ENCODE data around the gene COL26A1.

The COL26A1 gene

DNA sequence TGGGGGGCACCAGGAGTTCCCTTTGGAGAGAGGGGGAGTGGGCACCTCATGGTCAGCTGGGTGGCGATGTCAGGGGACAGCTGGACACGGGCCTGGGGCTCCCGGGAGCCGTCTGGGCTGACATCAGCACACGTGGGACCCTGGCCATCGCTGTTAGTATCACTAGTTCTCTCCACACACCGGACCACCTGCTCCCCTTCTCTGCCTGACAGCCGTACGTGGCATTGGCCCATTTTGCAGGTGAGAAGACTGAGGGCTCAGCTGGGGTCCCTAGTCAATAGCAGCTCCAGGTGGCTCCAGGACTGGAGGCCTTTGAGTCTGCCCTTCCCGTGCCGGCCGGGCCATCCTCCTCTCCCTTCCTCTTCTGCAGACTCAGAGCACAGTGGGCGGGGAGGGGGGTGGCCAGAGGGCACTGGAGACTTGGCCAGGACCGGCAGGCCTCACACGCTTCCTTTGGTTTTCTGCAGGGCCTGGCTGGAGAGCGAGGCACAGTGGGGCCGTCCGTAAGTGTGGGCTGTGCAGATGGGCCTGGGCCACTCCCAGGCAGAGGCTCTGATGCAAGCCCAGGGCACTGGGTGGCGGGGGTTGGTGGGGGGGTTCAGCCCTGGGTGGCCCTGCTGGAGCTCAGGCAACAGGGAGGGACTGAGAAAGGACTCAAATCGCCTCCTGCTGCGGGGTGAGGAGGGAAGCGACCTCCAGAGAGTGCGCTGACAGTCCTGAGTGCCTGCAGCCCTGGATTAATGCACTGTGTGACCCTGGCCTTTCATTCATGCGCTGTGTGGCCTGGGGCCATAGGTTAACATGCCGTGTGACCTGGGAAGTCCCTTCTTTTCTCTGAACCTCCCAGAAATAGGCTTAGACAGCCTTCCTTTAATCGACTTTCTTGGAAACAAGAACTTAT is 188.2 kb downstream of the COL26A1 start:
- no peak for TF ChIP-seq SIN3A (IDR thresholded peaks at IDR 0.05; ENCODE audit: borderline replicate concordance, insufficient read depth, low read length)
- TF ChIP-seq, protein P1, sequence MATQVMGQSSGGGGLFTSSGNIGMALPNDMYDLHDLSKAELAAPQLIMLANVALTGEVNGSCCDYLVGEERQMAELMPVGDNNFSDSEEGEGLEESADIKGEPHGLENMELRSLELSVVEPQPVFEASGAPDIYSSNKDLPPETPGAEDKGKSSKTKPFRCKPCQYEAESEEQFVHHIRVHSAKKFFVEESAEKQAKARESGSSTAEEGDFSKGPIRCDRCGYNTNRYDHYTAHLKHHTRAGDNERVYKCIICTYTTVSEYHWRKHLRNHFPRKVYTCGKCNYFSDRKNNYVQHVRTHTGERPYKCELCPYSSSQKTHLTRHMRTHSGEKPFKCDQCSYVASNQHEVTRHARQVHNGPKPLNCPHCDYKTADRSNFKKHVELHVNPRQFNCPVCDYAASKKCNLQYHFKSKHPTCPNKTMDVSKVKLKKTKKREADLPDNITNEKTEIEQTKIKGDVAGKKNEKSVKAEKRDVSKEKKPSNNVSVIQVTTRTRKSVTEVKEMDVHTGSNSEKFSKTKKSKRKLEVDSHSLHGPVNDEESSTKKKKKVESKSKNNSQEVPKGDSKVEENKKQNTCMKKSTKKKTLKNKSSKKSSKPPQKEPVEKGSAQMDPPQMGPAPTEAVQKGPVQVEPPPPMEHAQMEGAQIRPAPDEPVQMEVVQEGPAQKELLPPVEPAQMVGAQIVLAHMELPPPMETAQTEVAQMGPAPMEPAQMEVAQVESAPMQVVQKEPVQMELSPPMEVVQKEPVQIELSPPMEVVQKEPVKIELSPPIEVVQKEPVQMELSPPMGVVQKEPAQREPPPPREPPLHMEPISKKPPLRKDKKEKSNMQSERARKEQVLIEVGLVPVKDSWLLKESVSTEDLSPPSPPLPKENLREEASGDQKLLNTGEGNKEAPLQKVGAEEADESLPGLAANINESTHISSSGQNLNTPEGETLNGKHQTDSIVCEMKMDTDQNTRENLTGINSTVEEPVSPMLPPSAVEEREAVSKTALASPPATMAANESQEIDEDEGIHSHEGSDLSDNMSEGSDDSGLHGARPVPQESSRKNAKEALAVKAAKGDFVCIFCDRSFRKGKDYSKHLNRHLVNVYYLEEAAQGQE (IDR thresholded peaks at IDR 0.05; ENCODE audit: insufficient read depth in 1 of 2, low read depth in 2 of 2, low read length in 2 of 2) = no peak
- TF ChIP-seq FOXP2 (optimal IDR thresholded peaks at IDR 0.05; ENCODE audit: borderline replicate concordance, extremely low read depth, extremely low read length, insufficient read depth) = no peak
- no peak for TF ChIP-seq POLR2AphosphoS5 (IDR thresholded peaks at IDR 0.05; ENCODE audit: low read depth, low read length)
- TF ChIP-seq TAF1 (IDR thresholded peaks at IDR 0.05; ENCODE audit: borderline replicate concordance, insufficient read depth, low read length) = no peak

DNA sequence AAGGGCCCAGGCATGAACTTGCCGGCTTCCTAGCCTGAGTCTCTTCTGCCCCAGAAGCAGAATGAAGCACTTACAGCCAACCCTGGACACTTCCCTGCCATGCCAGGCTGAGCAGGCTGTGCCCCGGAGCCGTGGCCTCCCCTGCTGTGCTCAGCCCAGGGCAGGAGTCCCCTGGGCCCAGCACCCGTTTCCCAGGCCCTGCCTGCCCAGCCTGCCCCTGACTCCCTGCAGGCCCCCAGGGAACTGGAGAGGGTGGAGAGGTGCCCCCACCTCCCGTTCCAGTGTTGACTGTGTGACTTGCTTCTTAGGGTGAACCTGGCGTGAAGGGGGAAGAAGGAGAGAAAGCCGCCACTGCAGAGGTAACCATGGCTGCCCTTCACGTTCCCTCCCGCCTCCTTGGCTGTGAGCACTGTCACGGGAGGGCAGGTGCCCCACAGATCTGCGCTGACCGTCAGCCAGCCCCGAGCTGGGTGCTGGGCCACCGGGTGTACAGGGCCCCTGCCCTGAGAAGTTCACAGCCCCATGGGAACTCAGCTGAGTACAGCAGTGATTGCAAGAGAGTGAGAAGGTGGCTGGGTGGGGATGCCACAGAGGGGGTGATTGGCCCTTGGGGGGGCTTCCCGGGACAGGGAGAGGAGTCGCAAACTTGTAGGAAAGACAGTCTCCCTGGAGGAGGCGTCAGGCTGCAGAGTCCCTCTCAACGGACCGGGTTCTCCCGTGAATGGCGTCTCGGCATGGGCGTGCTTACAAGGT is 190.5 kb downstream of the COL26A1 start:
- TF ChIP-seq SIN3A (IDR thresholded peaks at IDR 0.05; ENCODE audit: borderline replicate concordance, insufficient read depth, low read length) (no peak), POLR2AphosphoS5 (IDR thresholded peaks at IDR 0.05; ENCODE audit: low read depth, low read length) (no peak), TAF1 (IDR thresholded peaks at IDR 0.05; ENCODE audit: borderline replicate concordance, insufficient read depth, low read length) (no peak), FOXP2 (optimal IDR thresholded peaks at IDR 0.05; ENCODE audit: borderline replicate concordance, extremely low read depth, extremely low read length, insufficient read depth) (no peak)
- TF ChIP-seq, protein P1 (IDR thresholded peaks at IDR 0.05; ENCODE audit: insufficient read depth in 1 of 2, low read depth in 2 of 2, low read length in 2 of 2) = no peak

DNA sequence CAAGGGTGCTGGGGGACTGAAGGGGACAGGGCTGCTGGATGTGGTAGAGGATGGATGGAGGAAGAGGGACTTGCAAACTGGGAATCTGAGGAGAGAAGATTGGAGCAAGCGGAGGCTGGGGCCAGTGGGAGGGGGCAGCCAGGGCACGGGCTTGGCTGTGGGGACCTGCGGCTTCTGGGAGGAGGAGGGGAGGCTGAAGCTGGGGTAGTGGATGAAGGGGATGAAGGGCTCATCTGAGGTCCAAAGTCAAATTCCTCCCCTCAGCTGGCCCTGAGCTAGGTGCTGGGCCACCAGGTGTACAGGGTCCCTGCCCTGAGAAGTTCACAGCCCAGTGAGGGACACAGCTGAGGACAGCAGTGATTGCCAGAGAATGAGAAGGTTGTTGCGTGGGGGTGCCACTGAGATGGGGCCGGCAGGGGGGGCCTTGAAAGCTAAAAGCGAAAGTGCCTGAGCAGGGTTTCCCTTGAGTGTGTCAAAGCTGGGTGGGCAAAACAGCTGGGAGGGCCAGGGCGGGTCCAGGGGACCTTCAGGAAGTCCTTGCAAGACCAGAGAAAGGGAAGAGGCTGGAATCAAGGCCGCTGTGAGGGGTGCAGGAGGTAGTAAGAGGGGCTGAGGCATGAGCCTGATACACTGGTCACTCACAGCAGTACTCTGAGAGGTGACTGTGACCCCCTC is 191.2 kb downstream of the COL26A1 start:
- TF ChIP-seq FOXP2 (optimal IDR thresholded peaks at IDR 0.05; ENCODE audit: borderline replicate concordance, extremely low read depth, extremely low read length, insufficient read depth) = no peak
- no peak for TF ChIP-seq SIN3A (IDR thresholded peaks at IDR 0.05; ENCODE audit: borderline replicate concordance, insufficient read depth, low read length)
- TF ChIP-seq, protein P1 (IDR thresholded peaks at IDR 0.05; ENCODE audit: insufficient read depth in 1 of 2, low read depth in 2 of 2, low read length in 2 of 2) = no peak
- TF ChIP-seq TAF1 (IDR thresholded peaks at IDR 0.05; ENCODE audit: borderline replicate concordance, insufficient read depth, low read length) = no peak
- no peak for TF ChIP-seq POLR2AphosphoS5 (IDR thresholded peaks at IDR 0.05; ENCODE audit: low read depth, low read length)

DNA sequence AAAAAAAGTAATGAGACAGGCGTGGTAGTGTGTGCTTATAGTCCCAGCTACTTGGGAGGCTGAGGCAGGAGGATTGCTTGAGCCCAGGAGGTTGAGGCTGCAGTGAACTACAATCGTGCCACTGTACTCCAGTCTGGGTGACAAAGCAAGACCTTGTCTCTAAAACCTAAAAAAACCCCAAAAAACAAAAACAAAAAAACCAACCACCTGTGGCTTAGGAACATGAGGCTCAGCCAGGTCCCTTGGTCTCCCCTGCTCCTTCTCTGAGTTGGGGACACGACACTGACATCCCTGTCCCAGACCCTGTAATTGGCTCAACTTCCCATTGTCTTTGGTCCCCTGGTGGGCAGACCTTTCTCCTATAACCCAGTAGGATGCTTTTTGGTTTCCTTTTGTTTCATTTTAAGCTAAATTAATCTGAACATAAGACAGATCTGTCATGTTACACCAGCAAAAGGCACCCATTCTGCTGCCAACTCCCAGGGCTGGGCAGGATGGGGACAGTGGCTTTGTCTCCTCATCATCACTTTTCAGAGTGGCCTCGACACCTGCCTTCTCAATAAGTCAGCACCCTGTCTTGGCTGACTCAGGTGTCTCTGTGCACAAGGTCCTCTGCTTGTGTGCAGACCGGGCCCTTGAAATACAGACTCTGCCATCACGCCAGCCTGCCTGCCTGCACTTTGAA is 192.1 kb downstream of the COL26A1 start:
- TF ChIP-seq, protein P1 (IDR thresholded peaks at IDR 0.05; ENCODE audit: insufficient read depth in 1 of 2, low read depth in 2 of 2, low read length in 2 of 2) = no peak
- TF ChIP-seq FOXP2 (optimal IDR thresholded peaks at IDR 0.05; ENCODE audit: borderline replicate concordance, extremely low read depth, extremely low read length, insufficient read depth) (no peak), SIN3A (IDR thresholded peaks at IDR 0.05; ENCODE audit: borderline replicate concordance, insufficient read depth, low read length) (no peak), POLR2AphosphoS5 (IDR thresholded peaks at IDR 0.05; ENCODE audit: low read depth, low read length) (no peak), TAF1 (IDR thresholded peaks at IDR 0.05; ENCODE audit: borderline replicate concordance, insufficient read depth, low read length) (no peak)

Data from PFSK-1 (cell line).